Epithelial cell of proximal tubule (primary cell): ENCODE results near the gene CAMK2G. TPM values are rescaled to one million over a fixed set of nuclear protein-coding genes. Genes with fewer than 3 reads are reported as not detected.

Experiments used
- DNase-seq: peaks from one replicate; pipeline ENCODE4 v3.0.0-alpha.2; 2011; ENCODE audit warnings: low read depth
- H3K4me3 ChIP-seq: 2 replicates; pipeline ENCODE4 v1.5.1; 2011; ENCODE audit warnings: low read depth, mild to moderate bottlenecking, low read length
- total RNA-seq: library from RNA; depleted of rRNA; stranded (reverse); fragments of >200 nt; gene quantifications from 2 replicates; pipeline ENCODE4 v1.2.3, GENCODE V29; 2015
- TF ChIP-seq, protein P1 (sequence below): conservative IDR thresholded peaks from 2 replicates; pipeline ENCODE4 v1.5.1; 2012; ENCODE audit warnings: low read depth, mild to moderate bottlenecking, low read length

The CAMK2G gene
- total RNA-seq, 1 donor from 2014 or later, result 15.2 TPM

DNA sequence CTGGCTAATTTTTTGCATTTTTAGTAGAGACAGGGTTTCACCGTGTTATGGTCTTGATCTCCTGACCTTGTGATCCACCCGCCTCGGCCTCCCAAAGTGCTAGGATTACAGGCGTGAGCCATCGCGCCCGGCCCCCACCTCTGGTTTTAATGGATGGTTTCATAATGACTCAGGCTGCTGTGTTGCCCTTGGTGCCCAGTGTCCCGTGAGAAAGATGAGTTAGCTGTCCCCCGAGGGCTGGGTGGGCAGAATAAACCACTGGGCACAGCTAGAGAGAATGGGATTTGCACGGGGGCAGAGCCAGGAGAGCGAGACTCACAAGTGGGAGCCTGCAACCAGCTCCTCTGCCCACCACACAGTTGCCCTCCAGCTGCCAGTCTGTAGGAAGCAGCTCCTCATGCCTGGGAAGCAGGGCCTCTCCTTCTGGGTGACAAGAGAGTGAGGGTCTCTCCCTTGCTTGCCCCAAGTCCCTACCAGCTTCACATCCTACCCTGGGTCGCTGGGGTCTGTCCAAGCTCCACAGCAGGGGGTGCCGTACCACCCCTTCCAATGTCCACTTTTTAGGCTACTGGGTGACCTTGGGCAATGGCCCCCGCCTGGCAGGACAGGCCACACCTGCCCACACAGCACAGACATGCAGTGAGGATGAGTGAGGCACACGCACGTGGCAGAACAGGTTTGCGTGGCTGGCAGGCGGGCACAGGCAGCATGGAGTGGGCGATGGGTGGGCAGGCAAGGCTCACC, 46.8 kb downstream of the CAMK2G start:
- TF ChIP-seq, protein P1, sequence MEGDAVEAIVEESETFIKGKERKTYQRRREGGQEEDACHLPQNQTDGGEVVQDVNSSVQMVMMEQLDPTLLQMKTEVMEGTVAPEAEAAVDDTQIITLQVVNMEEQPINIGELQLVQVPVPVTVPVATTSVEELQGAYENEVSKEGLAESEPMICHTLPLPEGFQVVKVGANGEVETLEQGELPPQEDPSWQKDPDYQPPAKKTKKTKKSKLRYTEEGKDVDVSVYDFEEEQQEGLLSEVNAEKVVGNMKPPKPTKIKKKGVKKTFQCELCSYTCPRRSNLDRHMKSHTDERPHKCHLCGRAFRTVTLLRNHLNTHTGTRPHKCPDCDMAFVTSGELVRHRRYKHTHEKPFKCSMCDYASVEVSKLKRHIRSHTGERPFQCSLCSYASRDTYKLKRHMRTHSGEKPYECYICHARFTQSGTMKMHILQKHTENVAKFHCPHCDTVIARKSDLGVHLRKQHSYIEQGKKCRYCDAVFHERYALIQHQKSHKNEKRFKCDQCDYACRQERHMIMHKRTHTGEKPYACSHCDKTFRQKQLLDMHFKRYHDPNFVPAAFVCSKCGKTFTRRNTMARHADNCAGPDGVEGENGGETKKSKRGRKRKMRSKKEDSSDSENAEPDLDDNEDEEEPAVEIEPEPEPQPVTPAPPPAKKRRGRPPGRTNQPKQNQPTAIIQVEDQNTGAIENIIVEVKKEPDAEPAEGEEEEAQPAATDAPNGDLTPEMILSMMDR, result no peak
- H3K4me3 ChIP-seq, result no peak overlapping the region
- DNase-seq, result peak; percentile 39

DNA sequence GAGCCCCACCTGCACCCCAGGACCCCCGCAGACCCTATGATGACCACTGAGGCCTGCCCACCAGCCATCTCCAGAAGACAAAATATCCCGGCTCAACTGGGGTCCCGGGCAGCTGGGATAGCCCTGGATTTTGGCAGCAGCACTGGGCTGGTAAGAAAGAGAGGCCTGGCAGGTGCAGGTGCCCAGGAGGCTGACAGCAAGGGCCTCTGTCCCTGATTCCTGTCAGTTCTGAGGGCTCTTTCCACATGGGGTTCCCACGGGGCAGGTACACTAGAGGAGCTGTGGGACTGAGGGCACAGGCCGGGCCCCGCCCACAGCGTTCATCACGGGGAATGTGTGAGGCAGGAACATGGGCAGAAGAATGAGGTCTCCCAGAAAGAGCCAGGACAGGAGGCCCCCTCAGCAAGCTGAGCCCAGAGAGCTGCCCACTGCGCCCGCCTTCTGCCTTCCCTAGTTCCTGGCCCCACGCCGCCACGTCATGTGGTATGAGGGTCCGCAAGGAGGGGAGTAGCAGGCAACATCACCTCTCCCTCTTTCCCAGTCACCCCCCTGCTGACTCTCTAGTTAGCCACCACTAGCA, 50.1 kb downstream of the CAMK2G start:
- H3K4me3 ChIP-seq, result no peak overlapping the region
- no peak for DNase-seq
- TF ChIP-seq, protein P1, result no peak

DNA sequence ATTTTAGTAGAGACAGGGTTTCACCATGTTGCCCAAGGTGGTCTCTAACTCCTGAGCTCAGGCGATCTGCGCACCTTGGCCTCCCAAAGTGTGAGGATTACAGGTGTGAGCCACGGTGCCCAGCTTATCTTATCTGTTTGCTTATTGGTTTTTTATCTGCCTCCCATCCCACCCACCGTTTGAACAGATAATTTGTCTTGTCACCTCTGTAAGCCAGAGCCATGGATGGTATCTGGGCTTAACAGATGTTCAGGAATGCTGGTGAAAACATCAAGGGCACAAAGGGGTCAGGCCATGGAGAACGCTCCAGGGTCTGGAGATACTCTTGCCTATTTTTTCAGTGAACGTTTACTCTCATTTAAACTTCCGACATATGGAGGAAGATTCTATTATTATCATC, 51.0 kb downstream of the CAMK2G start:
- TF ChIP-seq, protein P1, result no peak
- no peak for DNase-seq
- H3K4me3 ChIP-seq, result no peak overlapping the region

DNA sequence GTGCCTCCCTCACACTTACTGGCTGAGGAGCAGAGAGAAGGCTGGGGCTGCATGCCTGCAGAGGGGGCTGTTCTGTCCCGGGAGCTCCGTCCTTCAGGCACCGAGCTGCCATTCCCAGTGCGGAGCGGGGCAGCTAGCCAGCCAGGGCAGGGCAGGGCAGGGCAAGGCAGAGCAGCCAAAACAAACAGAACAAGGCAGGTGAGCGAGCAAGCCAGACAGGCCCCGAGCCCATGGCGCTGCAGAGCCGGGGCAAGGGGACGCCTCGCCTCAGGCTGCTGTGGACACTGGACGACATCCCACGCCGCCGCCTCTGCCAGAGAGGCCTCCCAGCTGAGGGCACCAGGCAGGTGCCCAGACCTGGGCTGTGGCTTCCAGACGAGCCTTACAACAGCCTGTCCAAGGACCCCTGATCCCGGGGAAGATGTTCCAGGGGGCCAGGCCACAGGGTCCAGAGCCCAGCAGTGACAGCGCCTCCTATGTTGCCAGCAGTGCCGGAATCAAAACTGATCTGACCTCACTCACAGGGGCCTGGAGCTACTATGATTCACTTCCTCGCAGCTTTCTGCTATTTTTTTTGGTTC, 54.8 kb downstream of the CAMK2G start:
- TF ChIP-seq, protein P1, result peak; percentile 30
- no peak overlapping the region for H3K4me3 ChIP-seq
- no peak for DNase-seq

DNA sequence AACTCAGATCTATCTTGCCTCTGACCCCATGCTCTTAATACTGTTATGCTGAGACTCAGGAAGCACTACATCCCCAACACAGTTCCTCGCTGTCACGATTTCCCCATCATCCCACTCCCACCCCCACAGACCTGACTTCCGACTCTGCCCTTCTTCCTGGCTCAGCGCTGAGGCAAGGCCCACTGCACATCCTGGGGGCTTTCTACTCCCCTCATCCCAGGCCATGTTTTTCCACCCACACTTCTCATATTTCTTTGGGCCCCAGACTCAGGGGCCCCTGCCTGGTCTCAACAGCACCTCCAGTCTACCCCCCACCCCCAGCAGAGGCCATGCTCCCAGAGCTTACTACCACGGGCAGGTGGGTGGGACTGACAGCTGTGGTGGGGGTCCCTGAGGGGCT, 55.3 kb downstream of the CAMK2G start:
- DNase-seq, result no peak
- H3K4me3 ChIP-seq, result no peak overlapping the region
- TF ChIP-seq, protein P1, result no peak

DNA sequence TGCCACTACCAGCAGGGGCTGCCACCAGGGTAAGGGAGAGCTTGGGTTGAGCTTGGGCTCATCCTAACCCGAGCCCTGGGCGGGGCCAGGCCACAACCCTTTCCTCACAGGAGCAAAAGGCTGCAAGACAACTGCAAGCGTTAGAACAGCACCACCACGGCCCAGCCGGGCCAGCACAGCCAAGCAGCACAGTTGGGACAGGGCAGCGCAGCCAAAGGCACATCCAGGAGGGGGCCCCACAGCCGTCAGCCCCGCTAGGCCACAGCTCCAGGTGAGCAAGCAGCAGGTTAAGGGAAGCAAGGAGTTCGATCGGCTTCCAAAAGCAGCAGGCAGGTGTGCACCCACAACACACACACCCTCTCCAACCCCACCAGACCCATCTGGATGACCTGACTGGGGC, 56.0 kb downstream of the CAMK2G start:
- TF ChIP-seq, protein P1, result no peak
- DNase-seq, result no peak
- no peak overlapping the region for H3K4me3 ChIP-seq

DNA sequence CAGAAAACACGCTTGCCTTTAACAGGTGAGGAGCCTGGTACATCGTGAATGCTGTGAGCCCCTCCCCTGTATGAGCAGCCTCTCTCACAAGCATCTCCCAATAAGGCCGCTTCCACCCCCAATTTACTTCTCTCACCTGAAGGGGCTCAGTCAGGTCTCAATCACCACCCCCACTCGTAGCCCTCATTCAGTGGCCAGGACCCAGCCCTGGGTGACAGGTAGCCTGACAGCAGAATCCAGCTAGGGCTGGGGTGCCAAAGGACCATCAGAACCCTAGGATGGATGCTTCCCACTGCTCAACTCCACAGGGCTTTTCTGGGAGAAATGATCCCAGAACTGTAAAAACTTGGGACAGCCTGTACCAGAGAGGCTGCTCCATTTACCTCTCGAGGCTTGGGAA, 56.5 kb downstream of the CAMK2G start:
- TF ChIP-seq, protein P1, result no peak
- H3K4me3 ChIP-seq, result no peak overlapping the region
- DNase-seq, result no peak
